K562 (cell line): ENCODE measurements around the gene FREM1. TPM values are rescaled to one million over a fixed set of nuclear protein-coding genes. Genes with fewer than 3 reads are reported as not detected.

ENCODE experiments used
- ATAC-seq: fragments of 200-7000 bp; cut with Tn5 transposase; 3 replicates; pipeline ENCODE4 v1.9.1; 2020; ENCODE audit warnings: moderate library complexity
- BruUV-seq: library from RNA; stranded (reverse); fragments of 400-500 nt; replicated peaks from 2 replicates; lab custom pipeline; 2021; lab: Mats Ljungman, UMichigan
- CTCF ChIA-PET: fragments of 300-600 bp; formaldehyde crosslinking; extraction: SDS; loops from one replicate; lab custom pipeline; 2021; ENCODE audit warnings: low intra/inter-chr PET ratio; lab: Yijun Ruan, JAX
- POLR2A ChIA-PET: fragments of 300-600, 350-650 bp; sonication (Branson Sonifier 250); formaldehyde crosslinking; extraction: SDS; loops from one replicate; lab custom pipeline; 2021; ENCODE audit warnings: antibody characterized with exemption, inconsistent platforms; lab: Yijun Ruan, JAX
- DNase-seq, 4 experiments: peaks; one replicate each; pipeline versions ENCODE4 v3.0.0 to v3.0.0-alpha.2; 2011 to 2018; ENCODE audit warnings: low spot score in 3 of 4, mixed read lengths in 3 of 4; ENCODE audit errors: extremely low read depth in 1 of 4
- FAIRE-seq: peaks from 2 replicates; lab custom pipeline; 2011; peaks lifted over from hg19 to GRCh38; lab: Jason Lieb, UNC
- H2AFZ ChIP-seq: 2 replicates; pipeline ENCODE4 v1.6.0; 2011; ENCODE audit warnings: low read depth, low read length, control low read depth, inconsistent platforms
- H3K27ac ChIP-seq: fragments of 200-600 bp; 3 replicates; pipeline ENCODE4 v1.8.0; 2011; ENCODE audit warnings: low read depth, mild to moderate bottlenecking, control low read depth, inconsistent platforms, low read length, moderate library complexity, mixed read lengths; ENCODE audit errors: extremely low read depth
- H3K27me3 ChIP-seq, 2 experiments: fragments of 300-600 bp in 1 of 2; 2 replicates in 1 of 2; 3 replicates in 1 of 2; pipeline versions ENCODE4 v1.6.0 to v1.8.0; 2011; ENCODE audit warnings: inconsistent platforms in 2 of 2, low read length in 2 of 2, mild to moderate bottlenecking in 1 of 2, mixed read lengths in 1 of 2, moderate library complexity in 1 of 2; ENCODE audit not compliant: control insufficient read depth in 2 of 2, insufficient read depth in 2 of 2
- H3K36me3 ChIP-seq: fragments of 300-600 bp; 3 replicates; pipeline ENCODE4 v1.8.0; 2011; ENCODE audit warnings: mild to moderate bottlenecking, low read length, inconsistent platforms; ENCODE audit not compliant: control insufficient read depth, insufficient read depth
- H3K4me1 ChIP-seq, 2 experiments: fragments of 200-600 bp in 1 of 2; replicated peaks in 1 of 2; 2 replicates in 1 of 2; 3 replicates in 1 of 2; pipeline versions ENCODE4 v1.5.1 to v1.8.0; 2011; ENCODE audit warnings: inconsistent platforms in 2 of 2, low read length in 2 of 2, mild to moderate bottlenecking in 1 of 2, mixed read lengths in 1 of 2, moderate library complexity in 1 of 2; ENCODE audit not compliant: control insufficient read depth in 2 of 2, insufficient read depth in 2 of 2
- H3K4me2 ChIP-seq: 2 replicates; pipeline ENCODE4 v1.6.1; 2011; ENCODE audit warnings: low read length, control low read depth, inconsistent platforms, mixed read lengths; ENCODE audit not compliant: insufficient read depth
- H3K4me3 ChIP-seq: fragments of 200-600 bp; sonication (generic), shearing (Covaris generic); 2 replicates; pipeline ENCODE4 v1.5.1; 2016; ENCODE audit warnings: control low read depth, inconsistent platforms
- H3K79me2 ChIP-seq: fragments of 200-600 bp; 3 replicates; pipeline ENCODE4 v1.8.0; 2011; ENCODE audit warnings: low read length, inconsistent platforms; ENCODE audit not compliant: control insufficient read depth, insufficient read depth
- H3K9ac ChIP-seq, 2 experiments: 2 replicates each; pipeline versions ENCODE4 v1.6.0 to v1.6.1; 2011; ENCODE audit warnings: low read depth in 2 of 2, low read length in 2 of 2, control low read depth in 1 of 2, inconsistent platforms in 1 of 2, mild to moderate bottlenecking in 1 of 2, mixed read lengths in 1 of 2; ENCODE audit not compliant: insufficient read depth in 1 of 2
- H3K9me1 ChIP-seq: one replicate; pipeline ENCODE4 v1.6.0; 2011; ENCODE audit warnings: inconsistent platforms, mild to moderate bottlenecking, low read length, moderate library complexity; ENCODE audit not compliant: control insufficient read depth, insufficient read depth
- H3K9me3 ChIP-seq: replicated peaks from 2 replicates; pipeline ENCODE4 v1.5.1; 2011; ENCODE audit warnings: low read depth, low read length, inconsistent platforms; ENCODE audit not compliant: control insufficient read depth, insufficient read depth
- H4K20me1 ChIP-seq: replicated peaks from 2 replicates; pipeline ENCODE4 v1.6.1; 2011; ENCODE audit warnings: low read length, inconsistent platforms, mixed read lengths; ENCODE audit not compliant: control insufficient read depth, insufficient read depth
- EZH2 ChIP-seq: IDR thresholded peaks from 2 replicates; pipeline ENCODE4 v1.6.1; 2012; ENCODE audit warnings: low read depth, mild to moderate bottlenecking, inconsistent platforms, low read length, borderline replicate concordance
- MTA3 ChIP-seq: fragments of 450-650 bp; formaldehyde crosslinking; IDR thresholded peaks from 2 replicates; pipeline ENCODE4 v1.6.1; 2017; ENCODE audit warnings: mild to moderate bottlenecking, borderline replicate concordance
- SNIP1 ChIP-seq: fragments of 450-650 bp; IDR thresholded peaks from 2 replicates; pipeline ENCODE4 v1.7.1; 2017; ENCODE audit warnings: low read depth, mild to moderate bottlenecking
- WGBS: fragments of 100-300 bp; shearing (Covaris generic); methylation state at CpG from one replicate; pipeline ENCODE4 v1.1.6; 2016; ENCODE audit warnings: low coverage, mixed read lengths; ENCODE audit not compliant: insufficient coverage; ENCODE audit errors: missing lambda C conversion rate; 5-methylcytosine and 5-hydroxymethylcytosine counted together
- in situ Hi-C: fragments of 300-500 bp; cut with MboI; formaldehyde crosslinking; loops from 4 replicates; pipeline ENCODE4 v1.15.0; 2018; ENCODE audit warnings: inconsistent platforms, mixed read lengths
- intact Hi-C: fragments of 100-400 bp; cut with micrococcal nuclease; formaldehyde crosslinking; loops from 2 replicates; pipeline ENCODE4 v1.14.2; 2022
- polyA plus RNA-seq, 8 experiments: library from polyadenylated mRNA; depleted of rRNA in 4 of 8; stranded (reverse) in 5 of 8; unstranded in 3 of 8; fragments of >200 nt; fragmentation: Nextera tagmentation in 2 of 8; fragmentation: Illumina TruSeq in 1 of 8; extraction: Ambion mirVana in 2 of 8; extraction: Trizol in 1 of 8; gene quantifications; 2 replicates each; pipeline versions ENCODE4 v1.2.1 to v1.2.3, GENCODE V29; 2011 to 2014; ENCODE audit warnings: inconsistent platforms in 1 of 8, missing spikeins in 1 of 8
- total RNA-seq, 7 experiments: library from RNA; depleted of rRNA in 6 of 7; stranded (reverse); fragments of >200 nt in 6 of 7; fragmentation: Illumina TruSeq in 2 of 7; extraction: Trizol in 2 of 7; gene quantifications; 2 replicates each; pipeline versions ENCODE4 v1.2.1 to v1.2.3, GENCODE V29; 2011 to 2021; ENCODE audit warnings: low replicate concordance in 1 of 7
- TF ChIP-seq, protein P1 (sequence below): IDR thresholded peaks from 3 replicates; pipeline ENCODE4 v1.6.1; 2011; ENCODE audit warnings: borderline replicate concordance, mild to moderate bottlenecking; ENCODE audit not compliant: insufficient read length, insufficient read depth
- TF ChIP-seq, protein P2 (sequence below): fragments of 450-650 bp; conservative IDR thresholded peaks from 2 replicates; pipeline ENCODE4 v1.6.1; 2016; ENCODE audit warnings: missing genetic modification characterization, low read depth, mild to moderate bottlenecking, control low read depth, missing compliant biosample characterization
- TF ChIP-seq, protein P3 (sequence below): fragments of 450-650 bp; IDR thresholded peaks from 2 replicates; pipeline ENCODE4 v1.7.0; 2016; ENCODE audit warnings: borderline replicate concordance
- TF ChIP-seq, protein P4 (sequence below): fragments of 250-450 bp; sonication (Bioruptor Pico); IDR thresholded peaks from 2 replicates; pipeline ENCODE4 v1.5.0; 2022; ENCODE audit warnings: mild to moderate bottlenecking

FREM1 gene
- total and polyA plus RNA-seq, 9 of the 15 experiments (the other 6 are each of a cell fraction or from before 2014, with no cell fraction given) = 0.03 to 0.24 (median 0.13) TPM; not detected in 2

DNA sequence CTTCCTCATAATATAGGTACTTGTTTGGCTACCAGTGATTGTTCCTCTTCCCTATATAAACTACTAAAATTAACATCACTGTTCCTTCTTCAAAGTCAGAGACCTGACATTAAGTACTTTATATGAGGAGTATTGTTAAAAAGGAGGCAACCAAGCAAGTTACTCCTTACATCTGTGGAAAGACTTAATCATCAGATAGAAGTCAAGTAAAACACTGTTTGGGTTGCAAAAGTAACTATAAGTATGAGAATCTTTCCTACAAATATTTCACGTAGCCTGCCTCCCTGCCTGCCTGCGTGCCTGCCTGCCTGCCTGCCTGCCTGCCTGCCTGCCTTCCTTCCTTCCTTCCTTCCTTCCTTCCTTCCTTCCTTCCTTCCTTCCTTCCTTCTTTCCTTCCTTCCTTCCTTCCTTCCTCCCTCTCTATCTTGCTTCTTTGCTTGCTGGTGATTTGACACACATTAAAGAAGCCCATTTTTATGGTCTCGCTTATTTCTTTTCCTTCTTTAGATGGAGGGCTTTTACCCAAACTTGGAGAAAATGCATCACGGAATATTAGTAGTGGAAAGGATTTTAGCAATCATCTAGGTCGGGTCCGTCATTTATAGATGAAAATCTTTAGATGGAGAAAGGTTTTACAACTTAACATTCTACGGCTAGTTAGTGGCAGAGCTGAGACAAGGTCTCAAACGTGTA is 190.9 kb downstream of the FREM1 start:
- H4K20me1 ChIP-seq = no peaks in the 10 kb centered on the region
- ChIA-PET POLR2A (no interaction called here), CTCF (no interaction called here)
- no peak overlapping the region for H3K9ac ChIP-seq
- H3K27me3 ChIP-seq = no peaks in the 10 kb centered on the region; a peak in 1 of 5 replicates
- no peaks in the 10 kb centered on the region for H3K79me2 ChIP-seq
- intact Hi-C loops = no loop called here
- no peak for FAIRE-seq
- no peak overlapping the region for H3K4me2 ChIP-seq
- H3K27ac ChIP-seq = no peak overlapping the region
- no peaks in the 10 kb centered on the region for H3K9me3 ChIP-seq
- in situ Hi-C loops = no loop called here
- ATAC-seq = no peak
- no peak overlapping the region for H3K4me3 ChIP-seq
- H3K4me1 ChIP-seq = no peaks in the 10 kb centered on the region
- WGBS = under 1% methylated on average over 7 of the region's 8 CpGs
- no TSS peak for BruUV-seq
- H2AFZ ChIP-seq = no peak overlapping the region
- H3K9me1 ChIP-seq = no peaks in the 10 kb centered on the region
- no peak for DNase-seq
- no peaks in the 10 kb centered on the region for H3K36me3 ChIP-seq
- TF ChIP-seq EZH2 (no peak), SNIP1 (no peak), MTA3 (no peak)
- TF ChIP-seq, protein P1, sequence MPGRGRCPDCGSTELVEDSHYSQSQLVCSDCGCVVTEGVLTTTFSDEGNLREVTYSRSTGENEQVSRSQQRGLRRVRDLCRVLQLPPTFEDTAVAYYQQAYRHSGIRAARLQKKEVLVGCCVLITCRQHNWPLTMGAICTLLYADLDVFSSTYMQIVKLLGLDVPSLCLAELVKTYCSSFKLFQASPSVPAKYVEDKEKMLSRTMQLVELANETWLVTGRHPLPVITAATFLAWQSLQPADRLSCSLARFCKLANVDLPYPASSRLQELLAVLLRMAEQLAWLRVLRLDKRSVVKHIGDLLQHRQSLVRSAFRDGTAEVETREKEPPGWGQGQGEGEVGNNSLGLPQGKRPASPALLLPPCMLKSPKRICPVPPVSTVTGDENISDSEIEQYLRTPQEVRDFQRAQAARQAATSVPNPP = no peak
- TF ChIP-seq, protein P2, sequence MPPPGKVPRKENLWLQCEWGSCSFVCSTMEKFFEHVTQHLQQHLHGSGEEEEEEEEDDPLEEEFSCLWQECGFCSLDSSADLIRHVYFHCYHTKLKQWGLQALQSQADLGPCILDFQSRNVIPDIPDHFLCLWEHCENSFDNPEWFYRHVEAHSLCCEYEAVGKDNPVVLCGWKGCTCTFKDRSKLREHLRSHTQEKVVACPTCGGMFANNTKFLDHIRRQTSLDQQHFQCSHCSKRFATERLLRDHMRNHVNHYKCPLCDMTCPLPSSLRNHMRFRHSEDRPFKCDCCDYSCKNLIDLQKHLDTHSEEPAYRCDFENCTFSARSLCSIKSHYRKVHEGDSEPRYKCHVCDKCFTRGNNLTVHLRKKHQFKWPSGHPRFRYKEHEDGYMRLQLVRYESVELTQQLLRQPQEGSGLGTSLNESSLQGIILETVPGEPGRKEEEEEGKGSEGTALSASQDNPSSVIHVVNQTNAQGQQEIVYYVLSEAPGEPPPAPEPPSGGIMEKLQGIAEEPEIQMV (tag) = no peak
- TF ChIP-seq, protein P3, sequence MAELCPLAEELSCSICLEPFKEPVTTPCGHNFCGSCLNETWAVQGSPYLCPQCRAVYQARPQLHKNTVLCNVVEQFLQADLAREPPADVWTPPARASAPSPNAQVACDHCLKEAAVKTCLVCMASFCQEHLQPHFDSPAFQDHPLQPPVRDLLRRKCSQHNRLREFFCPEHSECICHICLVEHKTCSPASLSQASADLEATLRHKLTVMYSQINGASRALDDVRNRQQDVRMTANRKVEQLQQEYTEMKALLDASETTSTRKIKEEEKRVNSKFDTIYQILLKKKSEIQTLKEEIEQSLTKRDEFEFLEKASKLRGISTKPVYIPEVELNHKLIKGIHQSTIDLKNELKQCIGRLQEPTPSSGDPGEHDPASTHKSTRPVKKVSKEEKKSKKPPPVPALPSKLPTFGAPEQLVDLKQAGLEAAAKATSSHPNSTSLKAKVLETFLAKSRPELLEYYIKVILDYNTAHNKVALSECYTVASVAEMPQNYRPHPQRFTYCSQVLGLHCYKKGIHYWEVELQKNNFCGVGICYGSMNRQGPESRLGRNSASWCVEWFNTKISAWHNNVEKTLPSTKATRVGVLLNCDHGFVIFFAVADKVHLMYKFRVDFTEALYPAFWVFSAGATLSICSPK = no peak
- TF ChIP-seq, protein P4, sequence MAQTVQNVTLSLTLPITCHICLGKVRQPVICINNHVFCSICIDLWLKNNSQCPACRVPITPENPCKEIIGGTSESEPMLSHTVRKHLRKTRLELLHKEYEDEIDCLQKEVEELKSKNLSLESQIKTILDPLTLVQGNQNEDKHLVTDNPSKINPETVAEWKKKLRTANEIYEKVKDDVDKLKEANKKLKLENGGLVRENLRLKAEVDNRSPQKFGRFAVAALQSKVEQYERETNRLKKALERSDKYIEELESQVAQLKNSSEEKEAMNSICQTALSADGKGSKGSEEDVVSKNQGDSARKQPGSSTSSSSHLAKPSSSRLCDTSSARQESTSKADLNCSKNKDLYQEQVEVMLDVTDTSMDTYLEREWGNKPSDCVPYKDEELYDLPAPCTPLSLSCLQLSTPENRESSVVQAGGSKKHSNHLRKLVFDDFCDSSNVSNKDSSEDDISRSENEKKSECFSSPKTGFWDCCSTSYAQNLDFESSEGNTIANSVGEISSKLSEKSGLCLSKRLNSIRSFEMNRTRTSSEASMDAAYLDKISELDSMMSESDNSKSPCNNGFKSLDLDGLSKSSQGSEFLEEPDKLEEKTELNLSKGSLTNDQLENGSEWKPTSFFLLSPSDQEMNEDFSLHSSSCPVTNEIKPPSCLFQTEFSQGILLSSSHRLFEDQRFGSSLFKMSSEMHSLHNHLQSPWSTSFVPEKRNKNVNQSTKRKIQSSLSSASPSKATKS (CRISPR knock-in tag) = no peak
- TF ChIP-seq, all 486 proteins: peak for 0
